HG03064 (cell line): ENCODE results near the gene RNF126.

Source experiments
- ATAC-seq: cut with Tn5 transposase; IDR thresholded peaks from one replicate; pipeline ENCODE4 v1.9.1; 2021; ENCODE audit warnings: low read depth; ENCODE audit not compliant: unreplicated experiment

The RNF126 gene

DNA sequence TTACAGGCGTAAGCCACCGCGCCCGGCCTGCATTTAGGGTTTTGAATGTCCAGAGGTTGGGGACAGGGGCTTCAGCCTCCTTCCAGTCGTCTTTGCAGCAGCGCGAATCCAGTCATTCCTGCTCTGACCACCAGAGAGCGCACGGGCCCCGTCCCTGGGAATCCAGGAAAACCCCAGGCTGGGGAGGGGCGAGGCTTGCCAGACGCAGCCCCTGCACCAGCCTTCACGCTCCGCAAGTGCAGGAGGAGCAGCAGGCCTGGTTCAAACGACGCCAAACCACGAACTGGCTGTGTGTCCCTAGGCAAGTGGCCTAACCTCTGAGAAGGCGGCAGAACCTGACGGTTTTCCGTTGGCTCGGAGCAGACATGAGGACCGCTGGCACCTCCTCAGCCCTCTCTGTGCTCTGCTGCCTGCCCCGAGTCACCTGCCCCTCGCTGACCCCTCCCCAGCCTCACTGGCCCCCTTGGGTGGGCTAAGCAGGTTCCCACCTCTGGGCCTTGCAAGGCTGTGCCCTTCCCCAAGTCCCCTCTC lies 2.0 kb upstream of the RNF126 start:
- no peak for ATAC-seq

DNA sequence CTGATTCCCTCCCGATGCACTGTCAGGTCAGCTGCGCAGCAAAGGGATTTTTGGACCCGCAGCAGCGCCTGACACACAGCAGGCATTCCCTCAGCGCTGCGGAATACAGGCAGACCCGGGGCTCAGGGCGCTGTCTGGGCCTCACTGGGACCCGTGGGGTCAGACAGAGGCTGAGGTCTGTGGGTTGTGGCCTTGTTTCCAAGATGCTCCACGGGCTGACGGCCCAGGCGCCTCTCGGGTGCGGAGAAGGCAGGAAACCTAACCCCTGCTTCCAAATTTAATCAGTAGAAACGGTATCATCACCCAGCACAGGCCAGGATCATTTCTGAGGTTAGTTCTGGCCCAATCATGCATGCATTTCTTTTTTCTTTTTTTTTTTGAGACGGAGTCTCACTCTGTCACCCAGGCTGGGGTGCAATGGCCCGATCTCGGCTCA lies 686 bp upstream of the RNF126 start:
- no peak for ATAC-seq

DNA sequence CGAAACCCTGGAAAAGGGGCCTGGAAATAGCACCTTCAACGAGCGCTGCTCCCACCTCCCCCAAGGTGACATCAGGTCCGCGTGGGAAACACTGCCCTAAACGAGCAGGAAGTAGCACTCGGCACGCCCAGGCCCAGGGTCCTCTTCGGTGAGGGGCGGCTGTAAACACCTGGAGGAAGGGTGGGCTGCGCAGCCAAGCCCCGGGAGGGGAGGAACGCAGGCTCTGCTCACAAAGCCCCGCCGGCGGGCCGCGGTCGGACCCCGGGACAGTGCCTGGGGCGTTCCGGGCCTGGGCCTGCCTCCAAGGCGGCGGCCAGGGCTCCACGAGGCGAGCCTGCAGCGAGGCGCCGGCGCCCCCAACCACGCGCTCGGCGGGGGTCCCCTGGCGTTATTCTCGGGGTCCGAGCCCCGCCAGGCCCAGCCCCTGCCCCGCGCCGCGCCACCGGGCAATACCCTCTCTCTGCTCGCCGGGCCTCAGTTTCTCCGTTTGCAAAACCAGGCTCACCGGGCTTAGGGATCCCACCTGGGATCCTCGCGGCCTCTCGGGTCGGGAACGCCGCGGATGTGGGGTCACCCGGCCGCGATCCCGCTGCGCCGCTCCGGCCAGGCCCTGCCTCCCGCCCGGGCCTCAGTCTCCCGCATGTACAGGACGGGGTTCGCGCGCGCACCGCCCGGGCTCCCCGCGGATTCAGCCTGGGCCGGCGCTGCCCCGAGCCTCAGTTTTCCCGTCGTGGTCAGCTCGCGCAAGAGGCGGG lies 630 bp downstream of the RNF126 start:
- ATAC-seq: no peak

DNA sequence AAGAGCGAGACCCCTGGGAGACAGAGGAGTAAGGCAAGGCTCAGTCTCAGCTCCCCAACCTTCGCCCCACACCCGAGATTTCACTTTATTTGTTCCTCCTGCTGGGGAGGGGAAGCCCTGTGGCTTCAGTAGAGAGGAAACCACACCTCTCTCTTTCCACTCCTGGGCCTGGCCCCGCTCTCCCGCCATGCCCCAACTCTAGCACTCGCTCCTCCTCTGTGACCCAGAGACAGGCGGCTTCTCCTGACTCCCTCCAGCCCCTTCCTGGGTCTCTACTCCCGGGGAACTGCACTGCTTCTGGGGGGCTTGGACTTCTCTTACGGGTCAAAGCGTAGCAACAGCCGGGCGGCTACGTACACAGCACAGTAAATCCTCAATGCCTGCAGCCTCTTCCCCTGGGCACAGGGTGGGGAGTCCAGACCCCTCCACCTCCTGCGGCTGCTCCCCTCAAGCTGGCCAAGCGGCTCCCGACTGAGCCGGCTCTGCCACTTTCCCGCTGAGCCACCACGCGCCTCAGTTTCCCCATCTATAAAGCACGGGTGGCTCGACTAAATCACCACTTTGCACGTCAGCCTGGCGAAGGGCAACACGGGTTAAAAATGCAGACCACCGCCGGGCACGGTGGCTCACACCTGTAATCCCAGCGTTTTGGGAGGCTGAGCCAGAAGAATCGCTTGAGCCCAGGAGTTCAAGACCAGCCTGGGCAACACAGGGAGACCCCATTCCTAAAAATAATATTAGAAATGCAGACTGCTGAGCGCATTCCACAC lies 1.4 kb downstream of the RNF126 start:
- no peak for ATAC-seq

DNA sequence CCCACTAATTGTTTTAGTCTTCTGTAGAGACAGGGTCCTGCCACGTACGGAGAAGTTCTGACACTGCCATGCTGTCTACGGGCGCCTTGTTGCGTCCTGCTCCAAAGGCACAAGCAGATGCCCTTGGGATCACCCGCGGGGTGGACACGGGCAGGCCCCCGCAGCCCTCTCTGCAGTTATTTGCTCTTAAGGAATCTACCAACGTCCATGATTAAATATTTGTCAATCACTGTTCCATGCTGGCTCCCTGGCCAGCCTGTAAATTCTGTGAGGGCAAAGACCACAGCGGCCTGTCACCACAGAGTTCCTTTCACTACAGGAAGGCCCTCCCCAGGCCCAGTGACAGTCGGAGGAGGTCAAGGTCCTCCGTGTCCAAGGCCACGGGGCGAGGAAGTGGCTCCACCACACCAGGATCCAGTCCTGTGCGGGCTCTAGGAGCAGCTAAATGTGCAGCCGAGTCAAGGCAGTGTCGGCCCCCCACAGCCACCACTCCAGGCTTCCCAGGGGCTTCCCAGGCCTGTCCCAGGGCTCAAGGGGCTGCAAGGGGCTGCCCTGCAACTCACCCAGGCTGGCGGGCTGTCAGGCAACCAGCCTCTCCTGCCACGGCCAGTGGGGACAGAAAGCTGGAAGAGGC lies 2.1 kb downstream of the RNF126 start:
- ATAC-seq: no peak

DNA sequence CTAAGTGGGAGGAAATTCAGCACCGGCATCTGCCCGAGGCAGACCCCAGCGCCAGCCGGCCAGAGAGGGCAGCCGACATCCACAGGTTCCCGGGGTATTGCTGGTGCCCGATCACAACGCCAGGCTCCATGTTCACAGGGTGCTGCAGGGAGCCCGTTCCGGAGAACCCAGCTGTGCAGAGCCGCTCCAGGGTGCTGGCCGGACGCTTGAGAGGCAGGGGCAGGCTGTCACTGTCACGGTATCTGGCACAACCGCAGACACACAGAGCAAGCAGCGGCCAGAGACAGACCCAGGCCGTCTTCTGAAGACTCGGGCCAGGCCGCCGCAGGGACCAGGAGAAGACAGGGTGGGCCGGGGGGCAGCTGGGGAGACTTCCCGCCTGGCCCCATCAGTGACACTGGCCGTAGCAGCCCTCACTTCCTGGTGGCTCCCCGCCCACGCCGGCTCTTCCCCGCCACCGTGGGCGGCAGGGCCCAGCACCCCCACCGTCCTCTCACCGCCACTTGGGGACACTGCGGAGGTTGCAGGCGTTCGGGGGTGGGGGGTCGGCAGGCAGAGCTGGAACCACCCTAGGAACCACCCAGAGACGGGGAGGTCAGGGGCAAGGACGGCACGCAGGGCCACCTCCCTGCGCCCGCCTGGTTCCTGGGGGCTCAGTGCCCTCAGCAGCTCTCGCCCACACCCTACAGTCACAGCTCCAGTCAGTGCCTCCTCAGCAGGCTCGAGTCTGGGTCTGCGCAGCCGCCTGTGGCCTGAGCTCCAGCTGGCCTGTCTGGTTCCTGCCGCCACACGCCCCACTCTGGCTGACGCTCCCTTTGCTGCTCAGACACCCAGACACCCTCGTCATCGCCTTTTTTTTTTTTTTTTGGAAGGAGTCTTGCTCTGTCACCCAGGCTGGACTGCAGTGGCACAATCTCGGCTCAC lies 3.8 kb downstream of the RNF126 start:
- no peak for ATAC-seq

DNA sequence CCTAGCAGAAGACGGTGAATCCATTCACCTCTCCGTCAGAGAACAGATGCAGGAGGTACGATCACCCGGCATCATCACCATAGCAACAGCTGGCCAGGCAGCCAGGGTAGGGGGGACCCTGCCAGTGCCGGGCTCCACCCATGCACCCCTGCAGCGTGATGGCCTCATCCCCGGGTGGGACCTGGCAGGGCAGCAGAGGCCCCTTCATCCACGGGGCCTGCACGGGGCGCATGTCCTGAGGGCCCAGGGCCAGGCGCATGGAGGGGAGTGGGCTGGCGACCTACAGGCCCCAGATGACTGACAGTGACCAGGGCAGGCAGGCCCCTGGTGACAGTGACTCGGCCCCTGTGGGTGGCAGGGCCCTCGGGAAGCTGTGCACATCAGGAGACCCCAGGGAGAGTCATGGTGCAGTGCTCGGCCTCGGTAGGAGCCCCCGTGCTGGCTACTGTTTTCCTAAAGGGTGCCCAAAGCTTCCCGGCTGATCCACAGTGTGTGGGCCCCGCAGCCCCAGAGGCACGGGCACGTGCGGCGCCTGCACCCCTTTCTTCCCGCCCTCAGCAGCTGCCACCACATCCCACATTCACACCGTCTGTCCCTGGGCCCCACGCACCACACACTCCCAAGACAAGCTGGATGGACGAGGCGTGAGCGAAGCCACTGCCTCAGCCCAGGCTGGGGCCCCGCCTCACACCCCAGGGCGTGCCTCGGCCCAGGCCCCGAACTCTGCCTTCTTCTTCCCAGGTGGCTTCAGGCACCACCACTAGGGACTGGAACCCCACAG lies 4.8 kb downstream of the RNF126 start:
- ATAC-seq: no peak

DNA sequence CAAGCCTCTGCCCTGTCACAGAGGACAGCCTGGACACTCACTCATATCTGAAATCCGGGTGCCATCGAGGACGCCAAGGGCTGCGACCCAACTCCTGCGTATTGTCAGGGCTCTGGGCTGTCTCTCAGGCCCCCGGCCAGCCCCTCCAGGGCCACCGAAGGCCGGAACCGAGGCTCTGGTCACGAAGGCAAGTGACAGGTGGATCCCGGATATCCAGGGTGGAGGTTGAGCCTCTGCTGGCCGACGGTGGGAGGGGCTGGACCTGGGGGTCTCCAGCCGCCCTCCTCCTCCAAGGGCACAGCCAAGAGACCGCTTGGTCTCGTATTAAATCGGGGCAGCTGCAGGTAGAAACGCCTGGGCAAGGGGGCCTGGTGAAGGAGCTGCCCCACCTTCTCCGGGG lies 5.4 kb downstream of the RNF126 start:
- ATAC-seq: no peak

DNA sequence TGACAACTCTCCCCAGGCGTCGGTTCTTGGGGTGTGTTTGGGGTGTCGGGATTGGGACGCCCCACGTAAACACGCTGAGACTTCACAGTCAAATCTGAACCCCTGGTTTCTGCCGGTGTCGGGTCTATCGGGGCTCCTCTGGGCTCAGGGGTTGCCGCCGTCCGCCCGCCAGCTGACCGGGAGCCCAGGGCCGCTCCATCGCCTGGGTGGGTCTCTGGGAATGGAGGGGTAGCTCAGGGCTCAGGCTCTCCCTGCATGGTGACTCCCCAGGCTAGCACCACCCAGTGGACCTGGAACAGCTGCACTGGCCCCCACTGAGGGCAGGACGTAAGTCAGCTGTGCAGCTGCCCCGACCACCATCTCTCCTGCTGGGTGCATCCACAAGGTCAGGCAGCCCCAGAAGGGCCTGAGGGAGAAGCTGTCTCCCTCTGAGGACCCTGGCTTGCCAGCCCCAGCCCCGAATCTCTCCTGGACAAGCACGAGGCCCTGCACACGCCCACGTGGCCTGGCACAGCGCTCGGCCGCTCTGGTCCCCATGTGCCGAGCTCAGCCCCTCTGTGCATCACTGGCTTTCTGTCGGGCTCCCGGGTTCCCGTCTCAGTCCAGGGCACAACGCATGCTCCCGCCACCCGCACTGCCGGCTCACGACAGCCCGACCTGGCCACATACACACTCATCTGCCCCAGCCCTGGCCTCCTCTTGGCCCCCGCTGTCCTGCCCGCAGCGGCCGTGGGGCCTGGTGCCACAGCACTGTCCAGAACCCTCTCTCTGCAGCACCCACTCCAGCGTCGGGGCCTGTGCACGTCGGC lies 6.1 kb downstream of the RNF126 start:
- ATAC-seq: no peak

DNA sequence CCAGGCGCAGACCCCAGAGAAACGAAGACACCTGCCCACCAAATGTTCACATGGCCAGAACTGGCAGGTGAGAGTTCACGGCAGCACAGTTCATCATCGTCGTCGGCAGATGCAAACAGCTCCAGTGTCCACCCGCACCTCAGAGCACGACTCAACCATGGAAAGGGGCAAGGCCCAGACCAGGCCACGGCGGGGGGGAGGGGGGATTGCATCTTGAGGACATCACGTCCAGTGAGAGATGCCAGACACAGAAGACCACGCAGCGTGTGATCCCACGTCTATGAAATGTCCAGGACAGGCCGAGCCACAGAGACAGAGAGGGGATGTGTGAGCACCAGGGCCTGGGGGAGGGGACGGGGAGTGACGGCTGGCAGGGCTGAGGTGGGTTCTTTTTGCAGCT lies 7.3 kb downstream of the RNF126 start:
- ATAC-seq: no peak

DNA sequence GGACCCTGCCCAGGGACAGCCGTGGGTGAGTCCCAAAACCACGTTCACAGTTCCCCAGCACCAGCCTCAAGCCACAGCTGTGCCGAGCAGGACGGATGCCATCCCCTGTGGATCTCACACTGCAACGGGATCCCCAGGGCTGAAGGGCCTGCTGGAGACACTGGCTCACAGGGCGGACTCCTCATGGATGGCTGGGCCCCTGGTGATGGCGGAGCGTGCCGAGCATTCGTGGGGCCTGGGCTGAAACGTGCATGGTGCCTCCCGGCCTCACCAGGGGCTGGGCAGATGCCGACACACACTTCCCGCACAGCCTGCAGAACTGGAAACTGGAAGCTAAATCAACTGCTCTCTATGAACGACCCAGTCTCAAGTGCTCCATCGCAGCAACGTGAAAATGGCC lies 9.6 kb downstream of the RNF126 start:
- no peak for ATAC-seq

DNA sequence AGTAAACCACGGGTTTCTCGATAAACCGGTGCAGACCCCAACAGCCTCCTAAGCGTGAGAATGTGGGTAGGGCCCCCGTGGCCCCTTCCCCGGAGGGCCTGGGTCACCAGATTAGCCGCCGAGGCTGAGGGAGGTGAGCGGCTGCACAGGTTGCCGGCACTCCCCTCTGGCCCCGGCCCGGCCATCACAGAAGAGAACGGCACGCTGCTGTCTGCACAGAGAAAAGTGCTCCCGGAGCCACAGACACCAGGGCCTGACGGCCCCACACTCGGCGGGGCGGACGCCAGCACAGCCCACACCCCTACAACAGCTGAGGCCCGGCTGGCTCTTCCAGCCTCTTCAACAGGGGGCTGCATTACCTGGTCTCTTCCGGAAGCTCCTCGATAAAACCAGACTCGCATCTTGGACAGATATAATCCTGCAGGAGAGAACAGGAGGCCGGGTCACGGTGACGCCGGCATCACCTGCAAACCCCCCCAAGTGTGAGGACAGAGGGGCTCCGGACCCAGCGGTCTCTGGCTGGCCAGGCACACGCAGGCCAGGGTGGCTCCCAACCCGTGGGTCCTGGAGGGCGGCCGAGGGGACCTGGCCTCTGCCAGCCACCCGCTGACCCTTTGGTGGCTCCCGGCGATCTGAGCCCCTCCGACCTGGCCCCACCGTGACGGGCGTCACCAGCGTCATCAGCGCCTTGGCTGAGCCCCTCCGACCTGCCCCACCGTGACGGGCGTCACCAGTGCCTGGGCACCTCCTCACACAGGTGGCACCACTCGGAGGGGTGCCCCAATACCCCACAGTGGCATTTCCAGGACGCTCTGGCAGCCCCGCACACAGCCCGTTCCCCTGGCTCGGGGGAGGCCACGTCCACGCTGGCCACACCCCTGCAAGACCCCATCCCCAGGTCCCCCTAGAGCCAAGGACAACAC lies 10.3 kb downstream of the RNF126 start:
- ATAC-seq: no peak

DNA sequence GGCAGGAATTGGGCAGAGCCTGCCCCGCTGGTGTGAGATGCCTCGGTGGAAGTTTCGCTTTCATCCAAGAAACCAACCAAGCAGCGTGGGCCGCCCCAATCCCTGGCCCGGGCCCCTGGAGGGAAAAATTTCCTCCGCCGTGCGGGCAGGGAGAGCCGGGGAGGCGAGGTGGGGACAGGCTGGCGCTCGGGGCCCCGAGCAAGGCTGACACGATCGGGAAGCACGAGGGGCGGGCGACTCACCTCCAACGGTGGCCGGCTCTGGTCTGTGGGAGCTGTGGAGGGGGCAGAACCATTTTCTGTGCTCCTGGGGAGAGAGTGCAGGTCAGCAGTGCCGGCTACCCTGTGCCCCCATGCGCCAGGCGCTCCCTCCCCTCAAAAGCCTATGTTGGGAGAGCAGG lies 11.0 kb downstream of the RNF126 start:
- ATAC-seq: no peak

DNA sequence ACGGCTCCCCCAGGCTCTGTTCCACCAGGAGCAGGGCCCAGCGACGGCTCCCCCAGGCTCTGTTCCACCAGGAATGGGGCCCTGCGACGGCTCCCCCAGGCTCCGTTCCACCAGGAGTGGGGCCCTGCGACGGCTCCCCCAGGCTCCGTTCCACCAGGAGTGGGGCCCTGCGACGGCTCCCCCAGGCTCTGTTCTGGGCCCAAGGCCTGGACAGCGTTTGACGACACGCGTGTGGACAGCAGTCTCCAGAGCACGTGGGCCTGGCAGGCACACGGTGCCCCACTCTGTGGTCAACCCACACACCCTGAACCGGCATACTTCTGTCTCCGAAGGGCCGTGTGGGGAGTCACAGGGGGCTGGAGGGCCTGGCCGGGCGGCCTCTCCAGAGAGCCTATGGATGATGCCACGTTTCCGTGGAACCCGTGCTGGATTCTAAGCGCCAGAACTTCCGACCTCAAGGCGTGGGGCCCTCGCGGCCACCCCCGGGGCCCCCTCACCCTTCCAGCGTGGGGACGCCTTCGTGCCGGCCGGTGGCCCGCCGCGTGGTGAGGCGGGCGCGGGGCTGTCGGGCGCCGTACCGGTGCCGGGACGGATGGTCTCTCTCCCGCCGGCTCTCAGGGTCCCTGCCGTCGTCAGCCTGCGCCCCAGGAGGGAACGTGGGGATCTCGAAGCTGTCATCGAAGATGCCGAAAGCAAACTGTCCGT lies 11.7 kb downstream of the RNF126 start:
- no peak for ATAC-seq

DNA sequence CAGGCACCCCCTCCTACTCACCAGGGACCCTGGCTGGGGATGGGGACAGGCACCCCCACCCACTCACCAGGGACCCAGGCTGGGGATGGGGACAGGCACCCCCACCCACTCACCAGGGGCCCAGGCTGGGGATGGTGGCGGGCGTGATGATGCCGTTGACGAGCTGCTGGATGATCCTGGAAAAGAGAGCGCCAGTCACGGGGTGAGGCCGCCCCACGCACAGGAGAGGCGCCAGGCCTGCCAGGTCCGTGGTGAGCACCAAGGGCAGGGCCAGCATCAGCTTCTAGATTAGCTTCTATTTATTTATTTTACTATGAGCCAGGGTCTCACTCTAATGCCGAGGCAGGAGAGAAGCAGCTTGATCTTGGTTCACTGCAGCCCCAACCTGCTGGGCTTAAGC lies 12.9 kb downstream of the RNF126 start:
- no peak for ATAC-seq

DNA sequence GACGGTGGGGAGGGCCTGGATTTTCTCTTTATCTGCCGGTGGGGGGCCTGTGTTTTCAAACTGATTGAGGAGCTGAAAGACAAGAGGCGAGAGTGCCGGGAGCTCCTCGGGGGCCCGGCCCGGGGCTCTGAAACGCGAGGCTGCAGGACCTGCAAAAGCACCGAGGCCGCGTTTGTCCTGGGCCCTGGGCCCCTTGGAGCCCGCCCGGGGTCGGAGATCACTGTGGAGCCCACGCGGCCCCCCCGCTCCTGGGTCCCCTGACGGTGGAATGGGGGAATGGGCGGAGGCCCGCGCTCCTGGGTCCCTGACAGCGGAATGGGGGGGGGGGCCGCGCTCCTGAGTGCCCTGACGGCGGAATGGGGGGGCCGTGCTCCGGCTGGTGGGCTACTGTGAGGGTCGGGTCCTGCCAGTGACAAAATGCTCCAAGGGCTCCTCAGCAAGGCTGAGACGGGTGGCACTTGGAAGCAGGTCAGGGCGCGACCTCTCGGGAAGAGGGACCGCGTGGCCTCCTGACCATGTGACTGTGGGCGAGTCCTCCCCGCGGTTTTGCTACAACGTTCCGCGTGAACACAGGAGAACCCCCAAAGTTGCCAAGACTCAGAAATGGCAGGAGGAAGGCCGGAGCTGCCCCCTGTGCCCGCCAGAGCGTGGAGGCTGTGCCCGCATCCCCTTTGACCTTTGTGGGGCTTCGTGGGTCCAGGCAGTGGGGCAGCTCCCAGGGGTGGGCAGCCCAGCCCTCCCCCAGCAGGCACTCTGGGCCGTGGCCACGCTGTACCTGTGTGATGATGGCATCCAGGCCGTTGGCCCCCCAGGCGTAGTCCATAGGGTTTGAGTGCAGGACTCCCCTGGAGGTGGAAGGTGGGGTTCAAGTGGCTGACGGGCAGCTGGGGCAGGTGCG lies 13.9 kb downstream of the RNF126 start:
- no peak for ATAC-seq
